Body of pancreas (tissue), 4 donors: ENCODE data around the gene ACOD1. TPM values are rescaled to one million over a fixed set of nuclear protein-coding genes. Genes with fewer than 3 reads are reported as not detected.
"Not testable (repeated sequence)": the region's sequence is repeated elsewhere in the genome, so short reads cannot be mapped to it uniquely, and the experiment has no call there.

Source experiments
- ATAC-seq: fragments of 150-250 bp; one replicate; pipeline ENCODE4 v1.9.1; 2016
- DNase-seq, 4 donors: peaks; one replicate each; pipeline ENCODE4 v3.0.0-alpha.2; 2019
- H3K27ac ChIP-seq, 4 donors: fragments of 200-600 bp; sonication (generic); 1 replicate in 3 of 4; 2 replicates in 1 of 4; pipeline versions ENCODE4 v1.5.1 to v1.6.1; 2016 to 2019; ENCODE audit warnings: mild to moderate bottlenecking in 1 of 4, mixed read lengths in 1 of 4, moderate library complexity in 1 of 4
- H3K27me3 ChIP-seq, 2 donors: fragments of 200-600 bp; sonication (generic); one replicate each; pipeline ENCODE4 v1.6.0; 2016; ENCODE audit warnings: mild to moderate bottlenecking in 1 of 2
- H3K36me3 ChIP-seq, 2 donors: fragments of 200-600 bp; sonication (generic); replicated peaks in 1 of 2; 2 replicates each; pipeline ENCODE4 v1.5.1; 2016; ENCODE audit warnings: low read depth in 2 of 2; ENCODE audit not compliant: insufficient read depth in 1 of 2
- H3K4me1 ChIP-seq: fragments of 200-600 bp; sonication (generic); one replicate; pipeline ENCODE4 v1.6.0; 2016
- H3K4me3 ChIP-seq, 2 donors: fragments of 200-600 bp; sonication (generic); 1 replicate in 1 of 2; 2 replicates in 1 of 2; pipeline ENCODE4 v1.5.1; 2016 to 2019
- H3K9me3 ChIP-seq, 3 donors: fragments of 200-600 bp; sonication (generic); 1 replicate in 2 of 3; 2 replicates in 1 of 3; pipeline ENCODE4 v1.5.1; 2016
- CTCF ChIP-seq, 7 experiments: fragments of 450-650 bp in 4 of 7; fragments of 200-600 bp in 3 of 7; sonication (generic) in 3 of 7; IDR thresholded peaks; one replicate each; pipeline ENCODE4 v1.5.1; 2016 to 2019; ENCODE audit warnings: antibody characterized with exemption in 7 of 7
- POLR2A ChIP-seq, 3 donors: fragments of 450-650 bp; IDR thresholded peaks; one replicate each; pipeline ENCODE4 v1.6.1; 2016; ENCODE audit warnings: antibody characterized with exemption in 3 of 3, mild to moderate bottlenecking in 2 of 3
- WGBS, 2 donors: methylation state at CpG; one replicate each; pipeline ENCODE4 v1.1.5; 2017; 5-methylcytosine and 5-hydroxymethylcytosine counted together
- intact Hi-C: fragments of 100-400 bp; cut with DNase I; formaldehyde crosslinking; loops from one replicate; pipeline ENCODE4 v1.15.1; 2023
- total RNA-seq, 2 donors: library from RNA; depleted of rRNA; stranded (reverse); fragments of >200 nt; gene quantifications; one replicate each; pipeline ENCODE4 v1.1.0, GENCODE V29; 2016

ACOD1 gene
- total RNA-seq, 2 donors from 2014 or later = not detected

- WGBS, 2 donors = 49 to 59% methylated on average over 4 of the region's 4 CpGs
- Histone ChIP-seq H3K36me3 (no peaks in the 10 kb centered on the region), H3K4me1 (no peaks in the 10 kb centered on the region), H3K27ac (no peak overlapping the region), H3K9me3 (no peaks in the 10 kb centered on the region), H3K27me3 (no peaks in the 10 kb centered on the region), H3K4me3 (no peak overlapping the region)
- DNase-seq (no peak), ATAC-seq (no peak)
- TF ChIP-seq POLR2A (IDR thresholded peaks at IDR 0.05) = no peak
- TF ChIP-seq CTCF (IDR thresholded peaks at IDR 0.05) = no peak
- intact Hi-C loops = no loop called here
Measured at GRCh38 chr13:76913898-76914297, 34.4 kb upstream of the ACOD1 start.

- Histone ChIP-seq H3K9me3 (no peaks in the 10 kb centered on the region), H3K27me3 (no peaks in the 10 kb centered on the region), H3K4me3 (no peak overlapping the region), H3K36me3 (no peaks in the 10 kb centered on the region), H3K4me1 (no peaks in the 10 kb centered on the region), H3K27ac (no peak overlapping the region)
- ATAC-seq (no peak), DNase-seq (no peak)
- no peak for TF ChIP-seq CTCF (IDR thresholded peaks at IDR 0.05)
- no peak for TF ChIP-seq POLR2A (IDR thresholded peaks at IDR 0.05)
- intact Hi-C loops = no loop called here
- WGBS, 2 donors = 30% methylated on average over 1 of the region's 1 CpG
Measured at GRCh38 chr13:76917095-76917494, 31.2 kb upstream of the ACOD1 start.

GRCh38 chr13:76917755-76918481, 30.4 kb upstream of the ACOD1 start:
- H3K27me3 ChIP-seq, H3K36me3 ChIP-seq, DNase-seq, ATAC-seq, H3K27ac ChIP-seq, intact Hi-C loops, H3K9me3 ChIP-seq, H3K4me1 ChIP-seq, H3K4me3 ChIP-seq: not testable (repeated sequence)
- WGBS, 2 donors = 78 to 80% methylated on average over 12 of the region's 12 CpGs

- no peak for ATAC-seq
- no peaks in the 10 kb centered on the region for H3K9me3 ChIP-seq
- H3K27me3 ChIP-seq = no peaks in the 10 kb centered on the region
- 82 to 100% methylated on average over 1 of the region's 1 CpG for WGBS, 2 donors
- no peak for DNase-seq
- H3K27ac ChIP-seq = no peak overlapping the region
- intact Hi-C loops = no loop called here
- H3K36me3 ChIP-seq = no peaks in the 10 kb centered on the region
- no peak overlapping the region for H3K4me3 ChIP-seq
- no peaks in the 10 kb centered on the region for H3K4me1 ChIP-seq
- TF ChIP-seq CTCF (IDR thresholded peaks at IDR 0.05) = no peak
- no peak for TF ChIP-seq POLR2A (IDR thresholded peaks at IDR 0.05)
Measured at GRCh38 chr13:76921516-76921915, 26.8 kb upstream of the ACOD1 start.

GRCh38 chr13:76925115-76925514, 23.2 kb upstream of the ACOD1 start:
- Histone ChIP-seq H3K9me3 (no peaks in the 10 kb centered on the region), H3K36me3 (no peaks in the 10 kb centered on the region), H3K4me1 (no peaks in the 10 kb centered on the region), H3K27me3 (no peaks in the 10 kb centered on the region), H3K27ac (no peak overlapping the region), H3K4me3 (no peak overlapping the region)
- WGBS, 2 donors = 26 to 46% methylated on average over 1 of the region's 1 CpG
- DNase-seq = no peak
- intact Hi-C loops = no loop called here
- no peak for ATAC-seq
- TF ChIP-seq POLR2A (IDR thresholded peaks at IDR 0.05) = no peak
- no peak for TF ChIP-seq CTCF (IDR thresholded peaks at IDR 0.05)
